Fibroblast of skin of left biceps (primary cell): ENCODE results near the gene CD47.

Source experiments
- DNase-seq, 2 experiments: peaks; one replicate each; pipeline ENCODE4 v3.0.0-alpha.2; 2013; ENCODE audit warnings: low read depth in 2 of 2

The CD47 gene

GRCh38 chr3:108053067-108053466, 37.8 kb downstream of the CD47 start:
- no peak for DNase-seq

GRCh38 chr3:108051005-108051404, 39.8 kb downstream of the CD47 start:
- no peak for DNase-seq

- DNase-seq, result no peak
Observed at GRCh38 chr3:108047987-108048386, 42.8 kb downstream of the CD47 start.

- DNase-seq, result no peak
Observed at GRCh38 chr3:108046247-108046646, 44.6 kb downstream of the CD47 start.

GRCh38 chr3:108044699-108045098, 46.1 kb downstream of the CD47 start:
- no peak for DNase-seq

GRCh38 chr3:108042300-108042699, 48.5 kb downstream of the CD47 start:
- DNase-seq, result no peak

- no peak for DNase-seq
Observed at GRCh38 chr3:108041253-108041652, 49.6 kb downstream of the CD47 start.

- DNase-seq, result no peak
Observed at GRCh38 chr3:108037770-108038169, 53.1 kb downstream of the CD47 start.

GRCh38 chr3:108036984-108037741, 53.7 kb downstream of the CD47 start:
- no peak for DNase-seq

- DNase-seq, result no peak
Observed at GRCh38 chr3:108036401-108036800, 54.4 kb downstream of the CD47 start.

- DNase-seq, result no peak
Observed at GRCh38 chr3:108035751-108036150, 55.1 kb downstream of the CD47 start.

GRCh38 chr3:108031895-108032294, 58.9 kb downstream of the CD47 start:
- no peak for DNase-seq

- no peak for DNase-seq
Observed at GRCh38 chr3:108030960-108031359, 59.9 kb downstream of the CD47 start.

GRCh38 chr3:108029466-108029865, 61.4 kb downstream of the CD47 start:
- DNase-seq, result no peak

- no peak for DNase-seq
Observed at GRCh38 chr3:108028896-108029295, 61.9 kb downstream of the CD47 start.

- no peak for DNase-seq
Observed at GRCh38 chr3:108025177-108025576, 65.7 kb downstream of the CD47 start.

- DNase-seq, result no peak
Observed at GRCh38 chr3:108024146-108024850, 66.5 kb downstream of the CD47 start.

GRCh38 chr3:108022256-108023150, 68.3 kb downstream of the CD47 start:
- DNase-seq, result no peak

- DNase-seq, result no peak
Observed at GRCh38 chr3:108021533-108021932, 69.3 kb downstream of the CD47 start.

GRCh38 chr3:108021131-108021530, 69.7 kb downstream of the CD47 start:
- no peak for DNase-seq

- DNase-seq, result no peak
Observed at GRCh38 chr3:108018552-108018951, 72.3 kb downstream of the CD47 start.

- DNase-seq, result no peak
Observed at GRCh38 chr3:108017587-108017986, 73.2 kb downstream of the CD47 start.
